NCI-H2081 treated with DMSO at 0.1 percent for 48 hours (cell line): Measurements from ENCODE around the gene CER1.
"Not testable (repeated sequence)": the region's sequence is repeated elsewhere in the genome, so short reads cannot be mapped to it uniquely, and the experiment has no call there.

Experiments used
- DNase-seq: peaks from one replicate; lab custom pipeline; 2025; lab: John Stamatoyannopoulos, UW

The CER1 gene

DNA sequence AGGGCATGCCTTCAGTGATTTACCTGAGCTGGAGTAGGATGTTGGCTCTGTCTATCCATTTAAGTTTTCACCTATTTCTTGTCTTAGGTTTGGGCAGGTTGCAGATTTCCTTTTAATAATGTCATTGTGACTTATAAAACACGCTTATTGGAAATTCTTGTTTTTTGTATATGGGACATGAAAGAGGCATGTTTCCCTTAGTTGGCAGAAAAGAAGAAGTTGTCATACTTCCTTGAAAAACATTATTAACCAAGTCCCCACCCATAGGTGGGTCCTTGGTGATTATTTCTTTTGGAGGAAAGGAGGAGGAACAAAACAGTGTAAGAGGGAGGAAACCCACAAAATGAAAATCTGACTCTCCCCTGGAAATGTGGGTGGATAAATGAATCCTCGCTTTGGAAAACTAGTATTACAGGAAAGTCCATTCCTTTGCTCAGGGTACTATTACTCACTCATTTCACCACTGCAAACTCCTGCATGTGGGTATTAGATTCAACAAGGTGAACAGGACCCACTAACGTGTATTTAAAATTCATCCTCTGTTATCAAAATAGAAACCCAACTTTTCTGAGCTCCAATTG, 9.3 kb downstream of the CER1 start:
- no peak for DNase-seq

DNA sequence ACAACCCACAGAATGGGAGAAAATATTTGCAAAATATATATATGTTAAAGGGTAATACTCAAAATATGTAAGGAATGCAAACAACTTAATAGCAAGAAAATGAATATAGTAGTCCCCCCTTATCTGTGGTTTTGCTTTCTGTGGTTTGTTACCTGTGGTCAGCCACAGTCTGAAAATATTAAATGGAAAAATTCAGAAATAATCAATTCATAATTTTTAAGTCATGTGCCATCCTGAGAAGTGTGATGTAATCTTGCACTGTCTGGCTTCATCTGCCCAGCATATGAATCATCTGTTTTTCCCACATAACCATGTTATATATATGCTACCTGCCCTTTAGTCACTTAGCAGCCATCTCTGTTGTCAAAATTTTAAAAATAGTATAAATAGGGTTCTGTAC, 11.7 kb downstream of the CER1 start:
- no peak for DNase-seq

GRCh38 chr9:14706530-14707140, 15.9 kb downstream of the CER1 start:
- no peak for DNase-seq

- no peak for DNase-seq
Observed at GRCh38 chr9:14705079-14705478, 17.5 kb downstream of the CER1 start.

DNA sequence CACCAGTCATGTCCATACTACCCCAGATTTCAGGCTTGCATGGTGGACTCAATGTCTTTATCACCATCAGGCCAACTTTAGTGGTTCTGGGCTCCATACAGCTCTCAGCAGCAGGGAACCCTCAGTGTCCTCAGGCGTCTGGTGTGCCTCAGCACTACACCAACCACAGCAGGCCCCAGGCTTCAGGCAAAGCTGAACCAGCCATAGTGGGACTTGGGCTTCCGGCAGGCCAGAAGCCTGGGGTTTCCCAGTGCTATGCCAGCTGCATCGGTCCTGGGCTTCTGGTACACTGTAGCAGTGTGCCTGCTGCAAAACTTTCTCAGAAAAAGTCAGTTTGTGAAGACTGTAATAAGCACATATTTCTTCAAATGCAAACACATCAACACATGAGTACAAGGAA, 18.3 kb downstream of the CER1 start:
- DNase-seq, result no peak

DNA sequence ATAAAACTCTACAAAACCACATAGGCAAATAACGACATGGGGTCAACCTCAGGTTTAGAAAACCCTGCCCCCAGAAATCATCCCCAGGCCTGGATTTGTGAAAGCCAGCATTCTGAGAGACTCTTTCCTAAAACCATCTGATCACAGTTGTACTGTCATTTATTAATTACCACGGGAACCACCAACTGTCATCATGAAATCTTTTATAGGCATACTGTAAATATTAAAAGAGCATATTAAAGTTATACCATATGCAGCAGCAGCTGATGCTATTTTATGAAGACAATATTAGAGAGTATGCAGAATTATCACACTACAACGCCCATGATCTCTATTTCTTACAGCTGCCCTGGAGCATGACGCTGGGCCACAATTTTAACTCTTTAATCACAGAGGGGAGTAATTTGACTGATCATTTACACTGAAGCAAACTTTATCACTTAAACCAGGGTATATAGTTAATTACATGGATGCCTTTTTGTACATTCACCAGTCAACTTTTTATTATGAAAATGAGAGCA, 20.3 kb downstream of the CER1 start:
- no peak for DNase-seq

DNA sequence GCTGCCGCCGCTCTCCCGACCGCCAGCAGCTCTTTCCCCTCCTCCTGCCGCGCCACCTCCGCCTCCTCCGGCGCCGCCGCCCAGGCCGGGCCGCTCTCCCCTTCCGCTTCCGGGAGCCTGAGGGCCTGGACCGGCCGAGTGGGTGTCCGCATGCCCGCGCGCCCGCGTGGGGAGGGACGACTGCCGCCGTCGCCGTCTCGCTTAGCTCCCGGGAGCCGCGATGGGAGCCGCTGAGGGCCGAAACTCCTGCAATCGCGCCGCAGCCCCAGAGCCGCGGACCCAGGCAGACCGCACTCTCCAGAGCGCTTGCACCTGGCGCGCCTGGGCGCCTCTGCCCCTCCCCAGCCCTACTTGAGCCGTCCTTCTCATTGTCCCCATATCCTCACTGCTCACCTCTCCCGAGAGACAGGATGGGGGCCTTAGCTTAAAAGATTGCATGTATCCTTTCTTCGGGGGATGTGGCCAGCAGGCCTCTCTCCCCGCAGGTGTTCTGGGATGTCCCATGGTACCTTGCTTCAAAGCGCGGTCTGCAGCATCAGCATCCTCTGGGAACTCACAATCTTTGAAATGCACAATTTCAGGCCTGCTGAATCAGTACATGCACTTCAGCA, 29.2 kb downstream of the CER1 start, which contains the start of gene ZDHHC21:
ZDHHC21 (minus strand) TSS at position 182 of the 611 bp plus-strand sequence. CDS start 19,092 bp downstream, outside the sequence.
- DNase-seq, result no peak

DNA sequence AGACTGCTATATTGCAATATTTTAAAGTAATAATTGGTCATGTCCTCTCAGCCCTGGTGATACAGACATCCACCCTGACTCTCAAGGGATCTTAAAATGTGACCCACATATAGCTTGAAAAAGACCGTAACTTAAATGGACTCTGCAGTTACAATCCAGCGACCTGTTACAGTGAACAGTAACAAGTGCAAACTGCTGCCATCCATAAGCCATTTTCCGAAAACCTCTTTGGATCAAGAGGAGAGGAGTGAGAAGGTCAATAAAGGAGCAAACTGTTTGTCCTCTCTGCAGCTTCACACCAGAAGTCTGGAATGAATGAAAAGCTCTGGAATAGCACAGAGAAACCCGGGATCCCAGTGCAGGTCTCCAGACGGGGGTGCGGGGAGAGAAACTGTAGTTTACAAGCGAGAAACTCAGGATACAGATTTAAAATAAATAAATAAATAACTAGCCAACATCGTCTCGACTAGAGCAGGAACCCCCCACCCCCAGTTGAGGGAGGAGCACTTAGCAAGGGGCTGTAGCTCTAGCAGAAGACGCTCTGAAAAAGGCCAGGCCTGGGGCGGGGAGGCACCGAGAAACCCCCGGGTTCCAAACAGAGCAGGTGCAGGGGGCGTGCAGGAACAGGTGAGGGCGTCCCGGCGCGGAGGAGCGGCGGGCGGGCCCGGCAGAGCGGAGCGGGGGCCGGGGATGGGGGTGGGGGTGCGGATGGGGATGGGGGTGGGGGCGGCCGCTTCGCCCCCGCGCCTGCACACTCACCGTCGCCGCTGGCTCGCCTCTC, 29.9 kb downstream of the CER1 start:
- DNase-seq, result no peak

DNA sequence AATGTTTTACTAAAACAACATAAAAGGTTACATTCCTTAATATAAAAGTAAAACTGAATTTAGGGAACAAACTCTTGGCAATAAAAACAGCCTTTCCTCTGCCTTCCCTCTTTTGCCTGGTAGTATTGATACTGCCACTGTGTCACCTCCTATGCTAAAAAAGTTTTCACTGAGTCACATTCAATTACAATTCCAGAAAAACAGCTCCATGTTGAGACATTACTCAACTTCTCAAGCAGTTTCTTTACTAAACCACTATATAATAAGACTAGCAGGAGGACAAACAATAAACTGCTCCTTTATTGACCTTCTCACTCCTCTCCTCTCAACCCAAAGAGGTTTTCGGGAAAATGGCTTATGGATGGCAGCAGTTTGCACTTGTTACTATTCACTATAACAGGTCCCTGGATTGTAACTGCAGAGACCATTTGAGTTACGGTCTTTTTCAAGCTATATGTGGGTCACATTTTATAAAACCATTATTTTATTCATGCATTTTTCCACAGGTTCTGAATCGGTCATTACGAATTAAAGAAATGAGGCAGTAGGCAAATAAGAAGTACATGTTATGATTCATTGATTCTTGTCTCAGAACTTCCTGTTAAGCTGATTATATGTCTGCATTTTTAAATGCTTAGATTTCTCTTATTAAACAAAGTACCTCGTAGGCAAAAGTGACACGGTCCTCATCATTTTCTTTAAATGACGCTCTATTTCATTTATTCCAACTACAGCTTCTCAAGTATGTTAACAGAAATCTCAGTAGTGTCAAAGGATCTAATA, 31.4 kb downstream of the CER1 start:
- no peak for DNase-seq

- DNase-seq, result no peak
Observed at GRCh38 chr9:14687042-14687719, 35.4 kb downstream of the CER1 start.

- no peak for DNase-seq
Observed at GRCh38 chr9:14686168-14686567, 36.4 kb downstream of the CER1 start.

- DNase-seq, result not testable (repeated sequence)
Observed at GRCh38 chr9:14682616-14683015, 39.9 kb downstream of the CER1 start.

DNA sequence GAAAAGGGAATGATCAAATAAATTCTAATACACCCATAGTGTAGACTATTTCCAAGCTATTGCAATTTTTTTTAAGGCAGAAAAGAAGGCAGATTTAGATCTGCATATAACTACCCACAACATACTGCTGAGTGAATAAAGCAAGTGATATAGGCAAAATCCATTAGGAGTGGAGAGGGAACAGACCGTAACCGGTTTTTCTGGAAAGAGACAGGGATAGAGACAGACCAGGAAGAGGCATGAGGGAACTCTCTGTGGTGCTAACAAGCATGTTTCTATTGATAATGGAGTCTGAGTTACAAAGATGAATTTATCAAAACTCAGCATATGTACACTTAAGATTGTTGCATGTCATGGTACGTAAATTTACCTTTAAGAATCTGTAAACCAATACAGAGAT, 43.8 kb downstream of the CER1 start:
- DNase-seq, result no peak

GRCh38 chr9:14677872-14678271, 44.7 kb downstream of the CER1 start:
- DNase-seq, result no peak

DNA sequence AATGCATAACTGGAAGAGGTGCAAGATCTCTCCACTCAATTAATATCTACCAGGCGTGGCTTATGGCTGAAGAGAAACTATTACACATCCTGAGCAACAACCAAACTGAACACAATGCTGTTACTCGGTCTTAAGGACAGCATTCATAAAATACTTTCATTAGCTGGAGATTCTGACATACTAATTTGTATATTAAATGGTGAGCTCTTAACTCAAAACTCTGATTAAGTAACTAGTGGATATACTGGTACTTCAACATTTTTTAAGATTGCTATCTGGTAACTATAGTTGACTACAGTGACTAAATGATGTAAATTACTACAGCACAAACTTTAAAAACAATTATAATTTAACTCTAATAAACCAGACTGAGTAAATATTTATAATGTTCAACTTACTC, 45.1 kb downstream of the CER1 start:
- DNase-seq, result no peak

GRCh38 chr9:14674630-14675029, 47.9 kb downstream of the CER1 start:
- no peak for DNase-seq

GRCh38 chr9:14671377-14671776, 51.2 kb downstream of the CER1 start:
- no peak for DNase-seq

GRCh38 chr9:14670718-14671117, 51.8 kb downstream of the CER1 start:
- DNase-seq, result no peak
